Measurements from ENCODE around the gene KMT2C.

GRCh38 chr7:152140067-152140466 lies 295.7 kb downstream of the KMT2C start:
- TF ChIP-seq, protein P1, sequence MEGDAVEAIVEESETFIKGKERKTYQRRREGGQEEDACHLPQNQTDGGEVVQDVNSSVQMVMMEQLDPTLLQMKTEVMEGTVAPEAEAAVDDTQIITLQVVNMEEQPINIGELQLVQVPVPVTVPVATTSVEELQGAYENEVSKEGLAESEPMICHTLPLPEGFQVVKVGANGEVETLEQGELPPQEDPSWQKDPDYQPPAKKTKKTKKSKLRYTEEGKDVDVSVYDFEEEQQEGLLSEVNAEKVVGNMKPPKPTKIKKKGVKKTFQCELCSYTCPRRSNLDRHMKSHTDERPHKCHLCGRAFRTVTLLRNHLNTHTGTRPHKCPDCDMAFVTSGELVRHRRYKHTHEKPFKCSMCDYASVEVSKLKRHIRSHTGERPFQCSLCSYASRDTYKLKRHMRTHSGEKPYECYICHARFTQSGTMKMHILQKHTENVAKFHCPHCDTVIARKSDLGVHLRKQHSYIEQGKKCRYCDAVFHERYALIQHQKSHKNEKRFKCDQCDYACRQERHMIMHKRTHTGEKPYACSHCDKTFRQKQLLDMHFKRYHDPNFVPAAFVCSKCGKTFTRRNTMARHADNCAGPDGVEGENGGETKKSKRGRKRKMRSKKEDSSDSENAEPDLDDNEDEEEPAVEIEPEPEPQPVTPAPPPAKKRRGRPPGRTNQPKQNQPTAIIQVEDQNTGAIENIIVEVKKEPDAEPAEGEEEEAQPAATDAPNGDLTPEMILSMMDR (IDR thresholded peaks at IDR 0.05; ENCODE audit: low read length) = no peak
- no peak for TF ChIP-seq EZH2 (IDR thresholded peaks at IDR 0.05; ENCODE audit: borderline replicate concordance, low read length)
